Dermis blood vessel endothelial cell (primary cell): ENCODE results near the gene RNF224. TPM values are rescaled to one million over a fixed set of nuclear protein-coding genes. Genes with fewer than 3 reads are reported as not detected.
A peak's percentile ranks its signal among the peaks of the same experiment; 100 is the strongest.

Source experiments
- DNase-seq: peaks from one replicate; pipeline ENCODE4 v3.0.0; 2010
- total RNA-seq: library from RNA; depleted of rRNA; stranded (reverse); fragments of >200 nt; gene quantifications from 2 replicates; pipeline ENCODE4 v1.2.3, GENCODE V29; 2014

Gene RNF224
- total RNA-seq = not detected in 2 replicates

- peak; percentile 88 for DNase-seq
These were observed at the start of gene RNF224 for GRCh38 chr9:137227054-137227852. Gene RNF224 (plus strand): TSS chr9:137227502. CDS start chr9:137228336, 834 bp downstream.

- no peak for DNase-seq
These were observed 48.9 kb upstream of the RNF224 start for GRCh38 chr9:137178201-137178938.

- no peak for DNase-seq
These were observed 48.2 kb upstream of the RNF224 start for GRCh38 chr9:137178939-137179630.

GRCh38 chr9:137179761-137180160, 47.5 kb upstream of the RNF224 start:
- no peak for DNase-seq

GRCh38 chr9:137180491-137180890, 46.8 kb upstream of the RNF224 start:
- DNase-seq = no peak

GRCh38 chr9:137181680-137182079, 45.6 kb upstream of the RNF224 start:
- DNase-seq = no peak

- no peak for DNase-seq
These were observed 44.5 kb upstream of the RNF224 start for GRCh38 chr9:137182836-137183235.

GRCh38 chr9:137183980-137184595, 43.2 kb upstream of the RNF224 start:
- DNase-seq = no peak

- DNase-seq = no peak
These were observed 42.2 kb upstream of the RNF224 start for GRCh38 chr9:137184881-137185660.

GRCh38 chr9:137185921-137186320, 41.4 kb upstream of the RNF224 start:
- DNase-seq = no peak

GRCh38 chr9:137186385-137186784, 40.9 kb upstream of the RNF224 start:
- DNase-seq = no peak

GRCh38 chr9:137187386-137187785, 39.9 kb upstream of the RNF224 start:
- no peak for DNase-seq

GRCh38 chr9:137188086-137188489, 39.2 kb upstream of the RNF224 start:
- no peak for DNase-seq

- peak; percentile 97 for DNase-seq
These were observed 38.6 kb upstream of the RNF224 start, which contains the start of the genes ANAPC2 and SSNA1 for GRCh38 chr9:137188490-137189296. Gene ANAPC2 (minus strand): TSS chr9:137188560. CDS start chr9:137188532, 28 bp downstream. Gene SSNA1 (plus strand): TSS chr9:137188676. CDS start chr9:137188727, 51 bp downstream.

GRCh38 chr9:137189297-137190295, 37.7 kb upstream of the RNF224 start:
- no peak for DNase-seq

- no peak for DNase-seq
These were observed 36.9 kb upstream of the RNF224 start for GRCh38 chr9:137190315-137190856.

- DNase-seq = no peak
These were observed 36.1 kb upstream of the RNF224 start for GRCh38 chr9:137191245-137191644.

GRCh38 chr9:137191691-137192447, 35.4 kb upstream of the RNF224 start:
- no peak for DNase-seq

- DNase-seq = no peak
These were observed 34.9 kb upstream of the RNF224 start for GRCh38 chr9:137192448-137192780.
